H9 (cell line): Measurements from ENCODE around the gene ANKRD55. TPM values are rescaled to one million over a fixed set of nuclear protein-coding genes. Genes with fewer than 3 reads are reported as not detected.

ENCODE experiments used
- DNase-seq: peaks from one replicate; pipeline ENCODE4 v3.0.0-alpha.2; 2017
- H2AFZ ChIP-seq: one replicate; pipeline ENCODE4 v1.6.1; 2013; ENCODE audit warnings: mild to moderate bottlenecking, low read length, control low read depth, moderate library complexity
- H2AK5ac ChIP-seq: 2 replicates; pipeline ENCODE4 v1.6.1; 2013; ENCODE audit warnings: low read length, control low read depth, mixed read lengths; ENCODE audit not compliant: insufficient read length
- H2BK120ac ChIP-seq: one replicate; pipeline ENCODE4 v1.6.1; 2013; ENCODE audit warnings: low read depth, mild to moderate bottlenecking, low read length, control low read depth, inconsistent platforms; ENCODE audit not compliant: poor library complexity, severe bottlenecking
- H2BK12ac ChIP-seq: 2 replicates; pipeline ENCODE4 v1.6.1; 2013; ENCODE audit warnings: low read length, control low read depth, mixed read lengths, low read depth; ENCODE audit not compliant: insufficient read length
- H2BK15ac ChIP-seq: 2 replicates; pipeline ENCODE4 v1.6.1; 2013; ENCODE audit warnings: low read depth, low read length, control low read depth
- H2BK20ac ChIP-seq: one replicate; pipeline ENCODE4 v1.6.1; 2013; ENCODE audit warnings: low read depth, mild to moderate bottlenecking, low read length, control low read depth, inconsistent platforms; ENCODE audit not compliant: poor library complexity, severe bottlenecking
- H2BK5ac ChIP-seq: 2 replicates; pipeline ENCODE4 v1.6.1; 2013; ENCODE audit warnings: low read length, control low read depth, mixed read lengths; ENCODE audit not compliant: insufficient read length
- H3K14ac ChIP-seq: 2 replicates; pipeline ENCODE4 v1.6.1; 2013; ENCODE audit warnings: low read length, control low read depth; ENCODE audit not compliant: insufficient read depth
- H3K18ac ChIP-seq: 2 replicates; pipeline ENCODE4 v1.6.1; 2013; ENCODE audit warnings: low read depth, mild to moderate bottlenecking, mixed read lengths, low read length, control low read depth; ENCODE audit not compliant: insufficient read length
- H3K23ac ChIP-seq: 2 replicates; pipeline ENCODE4 v1.6.1; 2013; ENCODE audit warnings: low read length, control low read depth, mixed read lengths, low read depth; ENCODE audit not compliant: insufficient read length
- H3K23me2 ChIP-seq: 2 replicates; pipeline ENCODE4 v1.6.1; 2013; ENCODE audit warnings: low read depth, mild to moderate bottlenecking, mixed read lengths, low read length, control low read depth; ENCODE audit not compliant: insufficient read length, poor library complexity, severe bottlenecking
- H3K27ac ChIP-seq: 2 replicates; pipeline ENCODE4 v1.5.1; 2013; ENCODE audit warnings: low read length, control low read depth, mixed read lengths, low read depth; ENCODE audit not compliant: insufficient read length
- H3K27me3 ChIP-seq: 2 replicates; pipeline ENCODE4 v1.6.1; 2013; ENCODE audit warnings: low read length, control low read depth, inconsistent platforms; ENCODE audit not compliant: insufficient read depth
- H3K4ac ChIP-seq: 2 replicates; pipeline ENCODE4 v1.6.1; 2013; ENCODE audit warnings: low read depth, mild to moderate bottlenecking, control low read depth, inconsistent platforms, low read length, moderate library complexity
- H3K4me1 ChIP-seq: 2 replicates; pipeline ENCODE4 v1.6.1; 2013; ENCODE audit warnings: low read length, control low read depth, inconsistent platforms; ENCODE audit not compliant: insufficient read depth
- H3K4me2 ChIP-seq: 2 replicates; pipeline ENCODE4 v1.6.1; 2013; ENCODE audit warnings: low read length, control low read depth, mixed read lengths; ENCODE audit not compliant: insufficient read length, insufficient read depth
- H3K56ac ChIP-seq: 2 replicates; pipeline ENCODE4 v1.6.1; 2013; ENCODE audit warnings: low read depth, mild to moderate bottlenecking, mixed read lengths, low read length, control low read depth; ENCODE audit not compliant: insufficient read length
- H3K79me1 ChIP-seq: 2 replicates; pipeline ENCODE4 v1.6.1; 2013; ENCODE audit warnings: low read depth, mild to moderate bottlenecking, moderate library complexity, low read length, control low read depth, inconsistent platforms; ENCODE audit not compliant: insufficient read depth, poor library complexity, severe bottlenecking
- H3K79me2 ChIP-seq: 2 replicates; pipeline ENCODE4 v1.6.1; 2013; ENCODE audit warnings: low read length, control low read depth, inconsistent platforms; ENCODE audit not compliant: insufficient read depth
- H3K9ac ChIP-seq: 2 replicates; pipeline ENCODE4 v1.6.1; 2013; ENCODE audit warnings: low read length, control low read depth, mixed read lengths; ENCODE audit not compliant: insufficient read length; ENCODE audit errors: extremely low read depth
- H3K9me3 ChIP-seq: one replicate; pipeline ENCODE4 v1.6.1; 2013; ENCODE audit warnings: low read depth, low read length, inconsistent platforms; ENCODE audit not compliant: control insufficient read depth
- H3T11ph ChIP-seq: one replicate; pipeline ENCODE4 v1.6.1; 2013; ENCODE audit warnings: mild to moderate bottlenecking, low read length, control low read depth, inconsistent platforms
- H4K20me1 ChIP-seq: one replicate; pipeline ENCODE4 v1.6.1; 2013; ENCODE audit not compliant: control insufficient read depth, insufficient read length, insufficient read depth
- H4K5ac ChIP-seq: 2 replicates; pipeline ENCODE4 v1.6.1; 2013; ENCODE audit warnings: low read depth, mild to moderate bottlenecking, mixed read lengths, low read length, control low read depth; ENCODE audit not compliant: insufficient read length
- H4K8ac ChIP-seq: replicated peaks from 2 replicates; pipeline ENCODE4 v1.6.1; 2013; ENCODE audit warnings: low read length, control low read depth, mixed read lengths, low read depth; ENCODE audit not compliant: insufficient read length
- H4K91ac ChIP-seq: 2 replicates; pipeline ENCODE4 v1.6.1; 2013; ENCODE audit warnings: low read depth, mild to moderate bottlenecking, moderate library complexity, mixed read lengths, low read length, control low read depth; ENCODE audit not compliant: insufficient read length
- H3K27ac Mint-ChIP-seq, 3 experiments: 2 replicates in 2 of 3; 3 replicates in 1 of 3; pipeline ENCODE4 v1.8.0; 2020 to 2021; ENCODE audit warnings: mixed read lengths in 3 of 3, mild to moderate bottlenecking in 1 of 3, moderate library complexity in 1 of 3
- H3K27me3 Mint-ChIP-seq: 2 replicates; pipeline ENCODE4 v1.8.0; 2021; ENCODE audit warnings: low read depth, mild to moderate bottlenecking, moderate library complexity, mixed read lengths
- H3K36me3 Mint-ChIP-seq, 3 experiments: 2 replicates in 2 of 3; 3 replicates in 1 of 3; pipeline ENCODE4 v1.8.0; 2020 to 2021; ENCODE audit warnings: low read depth in 3 of 3, mixed read lengths in 3 of 3; ENCODE audit not compliant: insufficient read depth in 1 of 3
- H3K4me1 Mint-ChIP-seq, 2 experiments: 2 replicates each; pipeline ENCODE4 v1.8.0; 2020; ENCODE audit warnings: mixed read lengths in 2 of 2
- H3K4me3 Mint-ChIP-seq, 2 experiments: 2 replicates in 1 of 2; 3 replicates in 1 of 2; pipeline ENCODE4 v1.8.0; 2020 to 2021; ENCODE audit warnings: mild to moderate bottlenecking in 2 of 2, mixed read lengths in 2 of 2, moderate library complexity in 1 of 2
- H3K9me3 Mint-ChIP-seq, 2 experiments: 2 replicates in 1 of 2; 3 replicates in 1 of 2; pipeline ENCODE4 v1.8.0; 2020; ENCODE audit warnings: mild to moderate bottlenecking in 2 of 2, mixed read lengths in 2 of 2, moderate library complexity in 1 of 2
- CTCF ChIP-seq: fragments of 200-600 bp; sonication (generic); conservative IDR thresholded peaks from 3 replicates; pipeline ENCODE4 v1.8.0; 2021; ENCODE audit warnings: antibody characterized with exemption, mild to moderate bottlenecking
- WGBS: extraction: QIAGEN DNeasy Blood & Tissue Kit; methylation state at CpG from one replicate; pipeline ENCODE4 v1.1.7; 2013; ENCODE audit warnings: missing lambda C conversion rate, low lambda C conversion rate, mixed read lengths; ENCODE audit not compliant: insufficient read length; ENCODE audit errors: extremely low coverage; 5-methylcytosine and 5-hydroxymethylcytosine counted together
- total RNA-seq: library from RNA; stranded (reverse); gene quantifications from 2 replicates; pipeline ENCODE4 v1.2.1, GENCODE V29; 2021

Gene ANKRD55
- total RNA-seq, 1 experiment from 2014 or later, result not detected

GRCh38 chr5:56154732-56155484 is 78.2 kb downstream of the ANKRD55 start:
- no peak overlapping the region for H3T11ph ChIP-seq
- H3K56ac ChIP-seq, result no peak overlapping the region
- no peaks in the 10 kb centered on the region for H3K9me3 ChIP-seq
- no peaks in the 10 kb centered on the region; a peak in 1 of 5 replicates for H3K9me3 Mint-ChIP-seq
- H3K23me2 ChIP-seq, result no peaks in the 10 kb centered on the region
- no peak overlapping the region for H2BK20ac ChIP-seq
- peaks cover 8% of the 10 kb centered on the region for H3K27me3 Mint-ChIP-seq
- H2BK5ac ChIP-seq, result no peak overlapping the region
- no peak overlapping the region for H3K23ac ChIP-seq
- no peaks in the 10 kb centered on the region for H3K79me1 ChIP-seq
- no peaks in the 10 kb centered on the region for H3K27me3 ChIP-seq
- H3K18ac ChIP-seq, result no peak overlapping the region
- DNase-seq, result no peak
- no peak overlapping the region for H3K4me2 ChIP-seq
- H3K9ac ChIP-seq, result no peak overlapping the region
- no peak overlapping the region for H4K8ac ChIP-seq
- H4K5ac ChIP-seq, result no peak overlapping the region
- H3K4ac ChIP-seq, result no peak overlapping the region
- H2AK5ac ChIP-seq, result no peak overlapping the region
- H3K27ac ChIP-seq, result no peak overlapping the region
- peaks cover 14% of the 10 kb centered on the region for H3K4me1 ChIP-seq
- no peak overlapping the region for H2BK15ac ChIP-seq
- no peaks in the 10 kb centered on the region for H3K79me2 ChIP-seq
- no CpG with 5 or more reads among the region's 9 CpGs for whole genome bisulfite sequencing
- H3K14ac ChIP-seq, result no peak overlapping the region
- no peaks in the 10 kb centered on the region for H3K36me3 Mint-ChIP-seq
- no peak overlapping the region for H3K4me3 Mint-ChIP-seq
- no peak overlapping the region for H4K91ac ChIP-seq
- H2BK120ac ChIP-seq, result no peak overlapping the region
- no peak overlapping the region for H2BK12ac ChIP-seq
- H4K20me1 ChIP-seq, result no peaks in the 10 kb centered on the region
- no peak overlapping the region for H2AFZ ChIP-seq
- TF ChIP-seq CTCF, result no peak
- peaks cover 30 to 38% of the 10 kb centered on the region in 2 experiments for H3K4me1 Mint-ChIP-seq
- peak overlapping the region in 2 of 3 experiments; percentile 64 to 65; a peak in 3 of 7 replicates for H3K27ac Mint-ChIP-seq
